Activated CD8-positive, alpha-beta T cell treated with anti-CD3 and anti-CD28 coated beads for 36 hours (primary cell): ENCODE results near the gene PRRC2A. TPM values are rescaled to one million over a fixed set of nuclear protein-coding genes. Genes with fewer than 3 reads are reported as not detected.

Experiments
- ATAC-seq: fragments of 200-7000 bp; cut with Tn5 transposase; one replicate; pipeline ENCODE4 v1.10.0; 2021; ENCODE audit warnings: mild to moderate bottlenecking, moderate library complexity
- CTCF ChIA-PET: fragments of 350-600 bp; sonication (Branson Sonifier 250); formaldehyde crosslinking; loops from one replicate; lab custom pipeline; 2021; ENCODE audit warnings: antibody characterized with exemption; lab: Charles Lee
- POLR2A ChIA-PET: fragments of 350-600 bp; sonication (Branson Sonifier 250); formaldehyde crosslinking; loops from one replicate; lab custom pipeline; 2021; ENCODE audit warnings: antibody characterized with exemption; lab: Charles Lee
- DNase-seq: peaks from one replicate; pipeline ENCODE4 v3.0.0-alpha.2; 2020
- H3K27ac Mint-ChIP-seq: one replicate; pipeline ENCODE4 v1.8.0; 2021; ENCODE audit warnings: mild to moderate bottlenecking, mixed read lengths
- H3K27me3 Mint-ChIP-seq: one replicate; pipeline ENCODE4 v1.8.0; 2021; ENCODE audit warnings: mixed read lengths
- H3K36me3 Mint-ChIP-seq: one replicate; pipeline ENCODE4 v1.8.0; 2021; ENCODE audit warnings: low read depth, mixed read lengths
- H3K4me1 Mint-ChIP-seq: one replicate; pipeline ENCODE4 v1.8.0; 2021; ENCODE audit warnings: low read depth, mixed read lengths
- H3K4me3 Mint-ChIP-seq: one replicate; pipeline ENCODE4 v1.8.0; 2021; ENCODE audit warnings: mild to moderate bottlenecking, moderate library complexity, mixed read lengths
- H3K9me3 Mint-ChIP-seq: one replicate; pipeline ENCODE4 v1.8.0; 2021; ENCODE audit warnings: mixed read lengths
- intact Hi-C: fragments of 100-400 bp; cut with micrococcal nuclease; formaldehyde crosslinking; loops from one replicate; pipeline ENCODE4 v1.10.0; 2022
- total RNA-seq, 2 experiments: library from RNA; stranded (reverse); gene quantifications; one replicate each; pipeline ENCODE4 v1.2.3, GENCODE V29; 2021
- TF ChIP-seq, protein P1 (sequence below): fragments of 200-600 bp; IDR thresholded peaks from one replicate; pipeline ENCODE4 v1.8.0; 2022; ENCODE audit warnings: antibody characterized with exemption, mild to moderate bottlenecking

The PRRC2A gene
- total RNA-seq, 2 experiments from 2014 or later, result 257 to 262 TPM

DNA sequence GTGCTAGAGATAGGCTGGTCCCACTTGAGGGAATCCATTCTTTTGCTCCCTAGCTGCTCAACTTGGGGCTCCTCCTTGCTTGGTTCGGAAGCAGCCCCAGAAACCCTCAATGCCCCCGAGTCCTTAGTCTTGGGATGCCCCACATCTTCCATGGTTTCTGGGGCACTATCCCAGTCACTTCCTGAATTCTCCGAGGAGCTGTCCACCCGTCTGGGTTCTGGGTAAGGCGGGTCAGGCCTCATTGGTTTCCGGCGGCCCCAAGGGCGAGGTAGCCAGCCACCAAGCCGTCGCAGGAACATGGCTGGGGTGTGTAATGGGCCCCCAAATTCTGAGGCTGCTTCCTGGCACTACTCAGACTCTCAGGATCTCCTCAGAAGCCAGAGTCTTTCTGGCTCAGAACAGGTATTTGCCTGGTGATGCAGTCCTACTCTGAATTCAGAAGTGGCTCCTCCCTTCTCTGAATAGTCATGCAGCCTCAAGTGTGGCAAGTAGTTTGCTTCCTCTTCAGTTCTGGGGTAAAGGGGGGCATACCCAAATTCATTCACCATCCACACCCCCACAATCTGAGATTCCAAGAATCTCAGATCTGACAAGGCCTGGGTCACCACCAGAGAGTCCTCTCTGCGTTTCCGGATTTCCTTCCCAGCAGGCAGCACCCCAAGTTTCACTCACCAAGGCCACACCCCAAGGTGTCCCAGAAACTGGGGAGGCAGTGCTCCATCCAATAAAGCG is 39.3 kb downstream of the PRRC2A start:
- TF ChIP-seq, protein P1, sequence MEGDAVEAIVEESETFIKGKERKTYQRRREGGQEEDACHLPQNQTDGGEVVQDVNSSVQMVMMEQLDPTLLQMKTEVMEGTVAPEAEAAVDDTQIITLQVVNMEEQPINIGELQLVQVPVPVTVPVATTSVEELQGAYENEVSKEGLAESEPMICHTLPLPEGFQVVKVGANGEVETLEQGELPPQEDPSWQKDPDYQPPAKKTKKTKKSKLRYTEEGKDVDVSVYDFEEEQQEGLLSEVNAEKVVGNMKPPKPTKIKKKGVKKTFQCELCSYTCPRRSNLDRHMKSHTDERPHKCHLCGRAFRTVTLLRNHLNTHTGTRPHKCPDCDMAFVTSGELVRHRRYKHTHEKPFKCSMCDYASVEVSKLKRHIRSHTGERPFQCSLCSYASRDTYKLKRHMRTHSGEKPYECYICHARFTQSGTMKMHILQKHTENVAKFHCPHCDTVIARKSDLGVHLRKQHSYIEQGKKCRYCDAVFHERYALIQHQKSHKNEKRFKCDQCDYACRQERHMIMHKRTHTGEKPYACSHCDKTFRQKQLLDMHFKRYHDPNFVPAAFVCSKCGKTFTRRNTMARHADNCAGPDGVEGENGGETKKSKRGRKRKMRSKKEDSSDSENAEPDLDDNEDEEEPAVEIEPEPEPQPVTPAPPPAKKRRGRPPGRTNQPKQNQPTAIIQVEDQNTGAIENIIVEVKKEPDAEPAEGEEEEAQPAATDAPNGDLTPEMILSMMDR, result no peak
- Mint-ChIP-seq H3K9me3 (no peaks in the 10 kb centered on the region), H3K27ac (peak overlapping the region; percentile 95), H3K4me1 (peaks cover 81% of the 10 kb centered on the region), H3K4me3 (peak overlapping the region; percentile 98), H3K36me3 (peaks cover 78% of the 10 kb centered on the region), H3K27me3 (no peaks in the 10 kb centered on the region)
- DNase-seq (peak; percentile 57), ATAC-seq (peak; percentile 71)
- ChIA-PET CTCF (interaction anchor here (1.0 kb wide), 1 partner anchor 170 kb away, joined by 4 read pairs; no protein-coding TSS in a partner anchor), POLR2A (interaction anchor here (0.9 to 8.5 kb wide), 8 partner anchors 7 to 180 kb away, joined by 3 to 160 read pairs (median 3); partner anchors contain the start of genes APOM, BAG6 and NCR3)
- intact Hi-C loops, result loop anchor here (10.0 kb wide), 2 partner anchors 115 to 175 kb away; partner anchors contain the start of genes ATP6V1G2, DDX39B and NFKBIL1

DNA sequence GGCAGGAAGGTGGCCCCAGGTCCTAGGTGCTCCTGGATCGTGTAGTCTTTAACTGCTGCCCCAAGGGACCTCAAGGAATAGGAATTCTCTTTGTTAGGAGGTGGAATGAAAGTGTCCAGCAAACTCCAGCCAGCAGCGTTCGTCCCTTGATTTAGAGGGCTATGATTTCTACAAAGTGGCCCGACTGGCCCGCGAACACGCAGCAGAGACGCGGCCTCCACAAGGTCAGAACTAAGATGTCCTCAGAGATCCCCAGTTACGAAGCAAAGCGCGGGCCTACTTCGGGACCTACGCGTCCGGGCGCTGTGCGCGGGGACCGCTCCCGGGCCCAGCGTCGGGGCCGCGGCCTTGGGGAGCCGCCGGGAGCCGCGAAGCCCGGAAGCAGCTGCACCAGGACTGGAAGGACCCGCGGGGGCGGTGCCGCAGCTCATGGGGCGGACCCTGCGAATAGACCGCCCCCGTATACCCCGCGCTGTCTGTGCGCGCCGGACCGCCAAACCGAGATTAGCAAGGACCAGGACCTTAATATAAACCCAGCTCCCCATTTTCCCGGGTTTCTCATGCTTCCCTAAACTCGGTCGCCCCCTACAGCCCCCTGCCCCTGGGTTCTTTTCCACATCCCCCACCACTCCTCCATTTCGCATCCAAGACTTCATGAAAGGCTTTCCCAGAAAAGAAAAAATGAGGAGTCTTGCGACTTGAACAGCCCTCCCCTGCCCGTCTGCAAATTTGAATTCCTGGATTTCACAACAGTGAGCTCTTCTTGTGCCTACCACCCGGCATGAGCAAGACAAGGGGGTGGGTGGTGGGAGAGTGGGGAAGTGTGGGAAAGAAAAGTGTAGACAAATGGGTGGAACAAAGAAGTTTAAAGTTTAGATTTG is 40.1 kb downstream of the PRRC2A start, which contains the start of gene C6orf47:
Gene C6orf47 (minus strand): TSS at position 398 of the 881 bp plus-strand sequence. CDS start 831 bp downstream, outside the sequence.
- TF ChIP-seq, protein P1, result no peak
- Mint-ChIP-seq H3K4me1 (peaks cover 77% of the 10 kb centered on the region), H3K36me3 (peaks cover 76% of the 10 kb centered on the region), H3K9me3 (no peaks in the 10 kb centered on the region), H3K27me3 (no peaks in the 10 kb centered on the region), H3K4me3 (peak within 1 kb of the TSS; percentile 98), H3K27ac (peak within 1 kb of the TSS; percentile 95)
- ATAC-seq, result peak; percentile 49
- ChIA-PET CTCF (interaction anchor here (1.0 to 1.8 kb wide), 6 partner anchors 7 to 169 kb away, joined by 3 to 5 read pairs (median 4); partner anchors contain the start of gene BAG6), POLR2A (interaction anchor here (0.7 to 8.5 kb wide), 16 partner anchors 8 to 311 kb away, joined by 3 to 160 read pairs (median 4); partner anchors contain the start of genes ABHD16A, APOM, BAG6 and DDX39B)
- peak; percentile 86 for DNase-seq
- intact Hi-C loops, result loop anchor here (10.0 kb wide), 2 partner anchors 116 to 174 kb away; partner anchors contain the start of genes ATP6V1G2, DDX39B and NFKBIL1

DNA sequence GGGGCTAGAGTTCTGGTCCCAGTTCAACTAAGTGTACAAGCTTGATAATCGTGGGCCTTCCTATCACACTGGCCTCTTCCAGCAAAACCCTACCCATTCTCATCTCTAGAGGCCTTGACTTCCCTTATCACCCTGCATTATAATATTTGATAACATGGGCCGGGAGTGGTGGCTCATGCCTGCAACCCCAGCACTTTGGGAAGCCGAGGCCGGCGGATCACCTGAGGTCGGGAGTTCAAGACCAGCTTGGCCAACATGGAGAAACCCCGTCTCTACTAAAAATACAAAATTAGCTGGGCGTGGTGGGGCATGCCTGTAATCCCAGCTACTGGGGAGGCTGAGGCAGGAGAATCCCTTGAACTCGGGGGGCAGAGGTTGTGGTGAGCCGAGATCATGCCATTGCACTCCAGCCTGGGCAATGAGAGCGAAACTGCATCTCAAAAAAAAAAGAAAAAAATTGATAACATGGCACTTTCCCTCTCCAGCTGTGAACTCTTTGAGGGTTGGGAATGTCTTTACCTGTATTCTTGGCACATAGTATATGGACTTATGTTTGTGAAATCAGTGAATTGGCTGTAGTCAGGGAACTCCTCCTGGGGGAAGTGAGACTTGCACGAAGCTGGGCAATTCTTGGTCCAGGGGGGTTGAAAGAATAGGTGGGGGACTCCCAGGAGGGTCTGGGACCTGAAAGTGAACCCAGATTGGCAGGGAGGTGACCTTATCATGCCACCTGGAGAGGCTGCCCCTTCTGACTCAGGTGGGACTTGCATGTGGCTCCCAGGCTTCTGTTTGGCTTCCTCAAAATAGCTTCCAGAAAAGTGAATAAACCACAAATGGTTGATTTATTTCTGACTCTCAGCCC is 41.0 kb downstream of the PRRC2A start:
- DNase-seq (no peak), ATAC-seq (no peak)
- ChIA-PET CTCF (interaction anchor here (1.0 to 1.8 kb wide), 7 partner anchors 8 to 169 kb away, joined by 3 to 5 read pairs (median 4); partner anchors contain the start of gene BAG6), POLR2A (interaction anchor here (0.7 to 8.5 kb wide), 17 partner anchors 8 to 310 kb away, joined by 3 to 160 read pairs (median 3); partner anchors contain the start of genes ABHD16A, APOM, BAG6 and DDX39B)
- intact Hi-C loops, result loop anchor here (10.0 kb wide), 2 partner anchors 117 to 173 kb away; partner anchors contain the start of genes ATP6V1G2, DDX39B and NFKBIL1
- Mint-ChIP-seq H3K36me3 (peaks cover 76% of the 10 kb centered on the region), H3K4me3 (peak overlapping the region; percentile 98), H3K27ac (peak overlapping the region; percentile 74), H3K27me3 (no peaks in the 10 kb centered on the region), H3K4me1 (peaks cover 72% of the 10 kb centered on the region), H3K9me3 (no peaks in the 10 kb centered on the region)
- TF ChIP-seq, protein P1, result no peak

DNA sequence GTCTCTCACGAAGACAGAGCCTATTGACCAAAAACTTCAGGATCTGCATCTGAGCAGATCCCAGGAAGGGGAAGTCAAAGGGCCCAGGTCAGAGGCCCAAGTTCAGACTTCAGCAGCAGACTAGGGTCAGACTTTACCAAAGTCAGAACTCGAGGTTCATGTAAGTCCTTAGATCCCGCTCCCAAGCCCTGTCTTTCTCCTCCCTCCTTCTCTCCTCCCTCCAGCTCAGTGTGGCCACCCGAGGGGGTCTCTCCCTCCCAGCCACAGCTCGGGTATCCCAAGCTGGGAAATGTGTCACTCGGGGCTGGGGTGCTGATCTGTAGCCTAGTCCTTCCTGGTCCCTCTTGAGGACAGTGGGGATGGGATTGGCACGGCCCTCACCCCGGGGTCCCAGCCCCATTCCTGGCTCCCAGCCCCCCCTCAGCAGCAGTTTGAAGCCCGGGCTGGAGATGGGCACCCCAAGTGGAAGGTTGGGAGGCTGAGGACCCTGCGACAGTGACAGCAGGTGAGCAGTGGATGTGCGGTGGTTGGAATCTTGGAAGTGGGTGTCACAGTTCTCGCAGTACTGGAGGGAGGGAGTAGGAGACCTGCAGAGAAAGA is 41.7 kb downstream of the PRRC2A start:
- Mint-ChIP-seq H3K27me3 (no peaks in the 10 kb centered on the region), H3K4me3 (peak overlapping the region; percentile 51), H3K4me1 (peaks cover 71% of the 10 kb centered on the region), H3K27ac (peak overlapping the region; percentile 64), H3K9me3 (no peaks in the 10 kb centered on the region), H3K36me3 (peaks cover 77% of the 10 kb centered on the region)
- TF ChIP-seq, protein P1, result no peak
- POLR2A ChIA-PET, result interaction anchor here (0.7 to 8.5 kb wide), 6 partner anchors 9 to 172 kb away, joined by 3 to 160 read pairs (median 7); partner anchors contain the start of genes APOM, BAG6 and DDX39B
- ATAC-seq (no peak), DNase-seq (no peak)
- CTCF ChIA-PET, result interaction anchor here (1.2 to 1.8 kb wide), 2 partner anchors 9 to 82 kb away, joined by 3 to 5 read pairs; partner anchors contain the start of gene BAG6
- intact Hi-C loops, result loop anchor here (10.0 kb wide), 2 partner anchors 117 to 173 kb away; partner anchors contain the start of genes ATP6V1G2, DDX39B and NFKBIL1
